Peyer's patch (tissue), 4 donors: ENCODE data around the gene PTRHD1.

Experiments
- CTCF ChIP-seq, 6 experiments: fragments of 450-650 bp in 4 of 6; fragments of 200-600 bp in 2 of 6; sonication (generic) in 1 of 6; IDR thresholded peaks; one replicate each; pipeline ENCODE4 v1.5.1; 2017 to 2019; ENCODE audit warnings: antibody characterized with exemption in 6 of 6, mild to moderate bottlenecking in 3 of 6, moderate library complexity in 1 of 6
- POLR2A ChIP-seq, 2 donors: fragments of 450-650 bp; IDR thresholded peaks; one replicate each; pipeline ENCODE4 v1.5.1; 2017; ENCODE audit warnings: antibody characterized with exemption in 2 of 2, mild to moderate bottlenecking in 2 of 2, moderate library complexity in 2 of 2

- TF ChIP-seq POLR2A (IDR thresholded peaks at IDR 0.05) (no peak), CTCF (IDR thresholded peaks at IDR 0.05) (no peak)
These were observed 40.9 kb upstream of the PTRHD1 start for GRCh38 chr2:24833821-24834732.
